Mammary microvascular endothelial cell (primary cell): Measurements from ENCODE around the gene TMEM163. TPM values are rescaled to one million over a fixed set of nuclear protein-coding genes. Genes with fewer than 3 reads are reported as not detected.

Source experiments
- total RNA-seq: library from RNA; depleted of rRNA; stranded (reverse); fragments of >200 nt; gene quantifications from 2 replicates; pipeline ENCODE4 v1.2.3, GENCODE V29; 2015

TMEM163 gene
- total RNA-seq, result 0.44 and 0.53 TPM in 2 replicates

DNA sequence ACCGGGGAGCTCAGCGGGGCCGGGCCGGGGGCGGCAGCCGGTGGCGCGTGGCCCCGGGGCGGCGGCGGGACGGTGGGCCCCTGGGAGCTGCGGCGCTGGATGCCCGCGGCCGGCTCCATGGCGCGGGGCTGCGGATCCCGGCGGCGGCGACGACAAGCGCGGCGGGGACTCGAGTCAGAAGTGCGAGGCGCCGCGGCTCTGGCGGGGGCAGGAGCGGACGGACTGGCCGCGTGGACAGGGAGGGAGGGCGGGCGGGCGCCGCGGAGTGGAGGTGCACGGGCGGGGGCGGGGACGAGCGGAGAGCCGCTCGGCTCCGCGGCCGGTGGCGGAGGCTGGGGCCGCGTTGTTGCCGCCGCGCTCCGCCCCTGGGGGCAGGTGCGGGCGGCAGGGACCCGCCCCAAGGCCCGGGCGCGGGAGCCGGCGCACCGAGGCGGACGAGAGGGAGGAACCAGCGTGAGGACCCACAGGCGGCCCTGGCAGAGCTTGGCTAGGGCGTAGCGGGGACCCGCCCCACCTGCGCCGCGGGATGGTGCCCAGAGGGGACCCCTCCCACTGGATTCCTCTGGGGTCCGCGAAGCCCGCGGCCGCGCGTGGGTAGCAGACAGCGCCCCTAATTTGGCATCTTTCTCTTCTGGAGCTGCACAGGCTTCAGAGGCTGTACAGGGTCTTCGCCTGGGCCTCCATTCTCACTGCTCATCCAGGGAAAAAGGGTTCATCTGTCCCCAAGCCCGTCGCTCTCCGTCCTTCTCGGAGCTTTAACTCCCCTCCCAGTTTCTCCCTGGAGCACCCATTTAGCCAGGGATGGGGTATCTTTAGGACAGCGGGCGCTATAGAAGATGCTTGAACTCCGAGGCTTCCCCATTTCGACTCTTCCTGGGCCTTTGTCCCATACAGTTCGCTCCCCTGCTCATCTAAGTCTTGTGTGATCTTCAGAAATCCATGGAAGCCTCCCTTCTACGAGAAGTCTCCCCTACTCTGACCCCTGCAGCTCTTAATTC is at the start of gene TMEM163:
Gene TMEM163, minus strand, starts transcription at position 184 of the 998 bp plus-strand sequence.

Other genes with a start within 250 kb of the TMEM163 start
- gene ACMSD, start 119.6 kb upstream of the TMEM163 start, total RNA-seq, result not detected in 2 replicates
- gene CCNT2, start 199.8 kb upstream of the TMEM163 start, total RNA-seq, result 10.4 TPM in 2 replicates